ENCODE data around the gene TMPRSS5.

DNA sequence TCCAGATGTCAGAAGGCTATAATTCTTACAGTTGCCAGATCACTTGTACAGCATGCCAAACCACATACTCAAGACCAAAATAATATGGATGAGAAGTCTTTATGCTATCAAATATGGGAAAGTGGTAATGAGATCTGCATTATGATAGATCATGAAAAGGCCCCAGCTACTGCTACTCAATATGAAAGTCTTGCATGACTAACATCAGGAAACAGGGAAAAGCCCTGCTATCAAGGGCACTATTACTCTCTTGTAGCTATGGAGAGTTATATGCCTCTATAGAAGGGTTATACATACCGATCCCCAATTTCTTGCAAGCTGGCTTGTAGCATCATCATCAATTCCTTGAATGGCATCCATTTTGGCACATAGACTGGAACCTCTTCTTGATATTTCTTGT is 30.2 kb upstream of the TMPRSS5 start:
- TF ChIP-seq, protein P1, sequence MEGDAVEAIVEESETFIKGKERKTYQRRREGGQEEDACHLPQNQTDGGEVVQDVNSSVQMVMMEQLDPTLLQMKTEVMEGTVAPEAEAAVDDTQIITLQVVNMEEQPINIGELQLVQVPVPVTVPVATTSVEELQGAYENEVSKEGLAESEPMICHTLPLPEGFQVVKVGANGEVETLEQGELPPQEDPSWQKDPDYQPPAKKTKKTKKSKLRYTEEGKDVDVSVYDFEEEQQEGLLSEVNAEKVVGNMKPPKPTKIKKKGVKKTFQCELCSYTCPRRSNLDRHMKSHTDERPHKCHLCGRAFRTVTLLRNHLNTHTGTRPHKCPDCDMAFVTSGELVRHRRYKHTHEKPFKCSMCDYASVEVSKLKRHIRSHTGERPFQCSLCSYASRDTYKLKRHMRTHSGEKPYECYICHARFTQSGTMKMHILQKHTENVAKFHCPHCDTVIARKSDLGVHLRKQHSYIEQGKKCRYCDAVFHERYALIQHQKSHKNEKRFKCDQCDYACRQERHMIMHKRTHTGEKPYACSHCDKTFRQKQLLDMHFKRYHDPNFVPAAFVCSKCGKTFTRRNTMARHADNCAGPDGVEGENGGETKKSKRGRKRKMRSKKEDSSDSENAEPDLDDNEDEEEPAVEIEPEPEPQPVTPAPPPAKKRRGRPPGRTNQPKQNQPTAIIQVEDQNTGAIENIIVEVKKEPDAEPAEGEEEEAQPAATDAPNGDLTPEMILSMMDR (IDR thresholded peaks at IDR 0.05; ENCODE audit: insufficient read depth, low read depth, low read length) = no peak
- TF ChIP-seq EZH2 (IDR thresholded peaks at IDR 0.05; ENCODE audit: insufficient read depth, low read length) = no peak
